ENCODE measurements around the gene ATP9B.

DNA sequence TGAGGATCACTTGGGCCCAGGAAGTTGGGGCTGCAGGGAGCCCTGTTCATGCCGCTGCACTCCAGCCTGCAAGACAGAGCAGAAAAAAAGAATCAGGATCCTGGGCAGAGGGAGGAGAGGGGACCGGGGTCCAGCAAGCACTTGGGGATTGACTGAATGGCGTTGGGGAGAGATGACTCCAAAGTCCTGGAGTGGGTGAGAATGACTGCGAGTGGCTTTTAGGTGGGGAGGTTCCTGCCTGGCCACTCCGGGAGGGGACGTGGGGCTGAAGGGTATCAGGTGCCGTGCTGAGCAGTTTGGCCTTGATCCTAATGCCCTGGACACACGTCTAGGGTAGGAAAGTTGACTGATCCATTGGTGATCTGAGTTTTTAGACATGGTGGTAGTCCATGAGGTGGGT lies 323.0 kb downstream of the ATP9B start:
- no peak for TF ChIP-seq RARB (CRISPR knock-in tag; IDR thresholded peaks at IDR 0.05)
- no peak for TF ChIP-seq ARNTL (CRISPR knock-in tag; IDR thresholded peaks at IDR 0.05; ENCODE audit: borderline replicate concordance, low read depth)
- no peak for TF ChIP-seq ZC3H10 (CRISPR knock-in tag; IDR thresholded peaks at IDR 0.05)
- TF ChIP-seq, protein P1, sequence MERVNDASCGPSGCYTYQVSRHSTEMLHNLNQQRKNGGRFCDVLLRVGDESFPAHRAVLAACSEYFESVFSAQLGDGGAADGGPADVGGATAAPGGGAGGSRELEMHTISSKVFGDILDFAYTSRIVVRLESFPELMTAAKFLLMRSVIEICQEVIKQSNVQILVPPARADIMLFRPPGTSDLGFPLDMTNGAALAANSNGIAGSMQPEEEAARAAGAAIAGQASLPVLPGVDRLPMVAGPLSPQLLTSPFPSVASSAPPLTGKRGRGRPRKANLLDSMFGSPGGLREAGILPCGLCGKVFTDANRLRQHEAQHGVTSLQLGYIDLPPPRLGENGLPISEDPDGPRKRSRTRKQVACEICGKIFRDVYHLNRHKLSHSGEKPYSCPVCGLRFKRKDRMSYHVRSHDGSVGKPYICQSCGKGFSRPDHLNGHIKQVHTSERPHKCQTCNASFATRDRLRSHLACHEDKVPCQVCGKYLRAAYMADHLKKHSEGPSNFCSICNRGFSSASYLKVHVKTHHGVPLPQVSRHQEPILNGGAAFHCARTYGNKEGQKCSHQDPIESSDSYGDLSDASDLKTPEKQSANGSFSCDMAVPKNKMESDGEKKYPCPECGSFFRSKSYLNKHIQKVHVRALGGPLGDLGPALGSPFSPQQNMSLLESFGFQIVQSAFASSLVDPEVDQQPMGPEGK (CRISPR knock-in tag; IDR thresholded peaks at IDR 0.05; ENCODE audit: borderline replicate concordance), result no peak
- TF ChIP-seq GLIS3 (CRISPR knock-in tag; IDR thresholded peaks at IDR 0.05), result no peak
- TF ChIP-seq, protein P2, sequence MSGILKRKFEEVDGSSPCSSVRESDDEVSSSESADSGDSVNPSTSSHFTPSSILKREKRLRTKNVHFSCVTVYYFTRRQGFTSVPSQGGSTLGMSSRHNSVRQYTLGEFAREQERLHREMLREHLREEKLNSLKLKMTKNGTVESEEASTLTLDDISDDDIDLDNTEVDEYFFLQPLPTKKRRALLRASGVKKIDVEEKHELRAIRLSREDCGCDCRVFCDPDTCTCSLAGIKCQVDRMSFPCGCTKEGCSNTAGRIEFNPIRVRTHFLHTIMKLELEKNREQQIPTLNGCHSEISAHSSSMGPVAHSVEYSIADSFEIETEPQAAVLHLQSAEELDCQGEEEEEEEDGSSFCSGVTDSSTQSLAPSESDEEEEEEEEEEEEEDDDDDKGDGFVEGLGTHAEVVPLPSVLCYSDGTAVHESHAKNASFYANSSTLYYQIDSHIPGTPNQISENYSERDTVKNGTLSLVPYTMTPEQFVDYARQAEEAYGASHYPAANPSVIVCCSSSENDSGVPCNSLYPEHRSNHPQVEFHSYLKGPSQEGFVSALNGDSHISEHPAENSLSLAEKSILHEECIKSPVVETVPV (CRISPR knock-in tag; IDR thresholded peaks at IDR 0.05), result no peak
- TF ChIP-seq OSR1 (CRISPR knock-in tag; IDR thresholded peaks at IDR 0.05), result no peak
- no peak for TF ChIP-seq ZNF70 (CRISPR knock-in tag; IDR thresholded peaks at IDR 0.05)
- no peak for TF ChIP-seq ZFP30 (CRISPR knock-in tag; IDR thresholded peaks at IDR 0.05)
- TF ChIP-seq, protein P3, sequence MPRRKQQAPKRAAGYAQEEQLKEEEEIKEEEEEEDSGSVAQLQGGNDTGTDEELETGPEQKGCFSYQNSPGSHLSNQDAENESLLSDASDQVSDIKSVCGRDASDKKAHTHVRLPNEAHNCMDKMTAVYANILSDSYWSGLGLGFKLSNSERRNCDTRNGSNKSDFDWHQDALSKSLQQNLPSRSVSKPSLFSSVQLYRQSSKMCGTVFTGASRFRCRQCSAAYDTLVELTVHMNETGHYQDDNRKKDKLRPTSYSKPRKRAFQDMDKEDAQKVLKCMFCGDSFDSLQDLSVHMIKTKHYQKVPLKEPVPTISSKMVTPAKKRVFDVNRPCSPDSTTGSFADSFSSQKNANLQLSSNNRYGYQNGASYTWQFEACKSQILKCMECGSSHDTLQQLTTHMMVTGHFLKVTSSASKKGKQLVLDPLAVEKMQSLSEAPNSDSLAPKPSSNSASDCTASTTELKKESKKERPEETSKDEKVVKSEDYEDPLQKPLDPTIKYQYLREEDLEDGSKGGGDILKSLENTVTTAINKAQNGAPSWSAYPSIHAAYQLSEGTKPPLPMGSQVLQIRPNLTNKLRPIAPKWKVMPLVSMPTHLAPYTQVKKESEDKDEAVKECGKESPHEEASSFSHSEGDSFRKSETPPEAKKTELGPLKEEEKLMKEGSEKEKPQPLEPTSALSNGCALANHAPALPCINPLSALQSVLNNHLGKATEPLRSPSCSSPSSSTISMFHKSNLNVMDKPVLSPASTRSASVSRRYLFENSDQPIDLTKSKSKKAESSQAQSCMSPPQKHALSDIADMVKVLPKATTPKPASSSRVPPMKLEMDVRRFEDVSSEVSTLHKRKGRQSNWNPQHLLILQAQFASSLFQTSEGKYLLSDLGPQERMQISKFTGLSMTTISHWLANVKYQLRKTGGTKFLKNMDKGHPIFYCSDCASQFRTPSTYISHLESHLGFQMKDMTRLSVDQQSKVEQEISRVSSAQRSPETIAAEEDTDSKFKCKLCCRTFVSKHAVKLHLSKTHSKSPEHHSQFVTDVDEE (CRISPR knock-in tag; IDR thresholded peaks at IDR 0.05), result no peak
- no peak for TF ChIP-seq TCF4 (CRISPR knock-in tag; IDR thresholded peaks at IDR 0.05; ENCODE audit: borderline replicate concordance)
- TF ChIP-seq, protein P4, sequence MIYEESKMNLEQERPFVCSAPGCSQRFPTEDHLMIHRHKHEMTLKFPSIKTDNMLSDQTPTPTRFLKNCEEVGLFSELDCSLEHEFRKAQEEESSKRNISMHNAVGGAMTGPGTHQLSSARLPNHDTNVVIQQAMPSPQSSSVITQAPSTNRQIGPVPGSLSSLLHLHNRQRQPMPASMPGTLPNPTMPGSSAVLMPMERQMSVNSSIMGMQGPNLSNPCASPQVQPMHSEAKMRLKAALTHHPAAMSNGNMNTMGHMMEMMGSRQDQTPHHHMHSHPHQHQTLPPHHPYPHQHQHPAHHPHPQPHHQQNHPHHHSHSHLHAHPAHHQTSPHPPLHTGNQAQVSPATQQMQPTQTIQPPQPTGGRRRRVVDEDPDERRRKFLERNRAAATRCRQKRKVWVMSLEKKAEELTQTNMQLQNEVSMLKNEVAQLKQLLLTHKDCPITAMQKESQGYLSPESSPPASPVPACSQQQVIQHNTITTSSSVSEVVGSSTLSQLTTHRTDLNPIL (CRISPR knock-in tag; IDR thresholded peaks at IDR 0.05; ENCODE audit: low read depth), result no peak
- no peak for TF ChIP-seq SNAI2 (CRISPR knock-in tag; IDR thresholded peaks at IDR 0.05)
